ENCODE measurements around the gene EHHADH. TPM values are rescaled to one million over a fixed set of nuclear protein-coding genes. Genes with fewer than 3 reads are reported as not detected.
"Not testable (repeated sequence)": the region's sequence is repeated elsewhere in the genome, so short reads cannot be mapped to it uniquely, and the experiment has no call there.

EHHADH gene
- total RNA-seq (ENCODE audit: low replicate concordance): 3.6 and 3.7 TPM in 2 replicates

GRCh38 chr3:185253645-185254410, at the start of gene EHHADH:
EHHADH (minus strand) TSS chr3:185254049; CDS start chr3:185254022, 27 bp downstream.
- Histone ChIP-seq H3K79me2 (ENCODE audit: low read depth) (no peaks in the 10 kb centered on the region), H3K27me3 (peaks cover 11% of the 10 kb centered on the region), H2AFZ (replicated peaks) (peak within 1 kb of the TSS; percentile 83), H3K9ac (no peak within 1 kb of the TSS), H3K27ac (no peak within 1 kb of the TSS), H3K4me3 (peak within 1 kb of the TSS; percentile 36), H3F3A (ENCODE audit: low read depth) (no peaks in the 10 kb centered on the region), H3K4me1 (no peaks in the 10 kb centered on the region), H3K4me2 (peak within 1 kb of the TSS; percentile 61), H3K9me3 (ENCODE audit: low read depth) (peaks cover 7% of the 10 kb centered on the region), H3K36me3 (peaks cover 6% of the 10 kb centered on the region), H4K20me1 (ENCODE audit: low read depth) (no peaks in the 10 kb centered on the region)
- no peaks in the 10 kb centered on the region for H3K27me3 Mint-ChIP-seq (ENCODE audit: insufficient read depth, low read depth)
- TF ChIP-seq CTCF (IDR thresholded peaks at IDR 0.05) (no peak), EZH2 (IDR thresholded peaks at IDR 0.05) (no peak), EZH2phosphoT487 (IDR thresholded peaks at IDR 0.05) (no peak)
- no peak within 1 kb of the TSS for H3K27ac Mint-ChIP-seq
- H3K36me3 Mint-ChIP-seq: no peaks in the 10 kb centered on the region
- H3K4me1 Mint-ChIP-seq: no peaks in the 10 kb centered on the region
- H3K9me3 Mint-ChIP-seq: peaks cover 17% of the 10 kb centered on the region
- peak within 1 kb of the TSS; percentile 8 for H3K4me3 Mint-ChIP-seq
- peak; percentile 58 for DNase-seq (ENCODE audit: low spot score)

GRCh38 chr3:185299918-185300426, 46.1 kb upstream of the EHHADH start:
- not testable (repeated sequence) for H3K4me3 Mint-ChIP-seq; H3K9me3 ChIP-seq (ENCODE audit: low read depth); DNase-seq (ENCODE audit: low spot score); H2AFZ ChIP-seq (replicated peaks); H3K4me3 ChIP-seq; H3K27ac ChIP-seq; H3K36me3 ChIP-seq; H3K36me3 Mint-ChIP-seq; H3F3A ChIP-seq (ENCODE audit: low read depth); H3K4me2 ChIP-seq; H3K27me3 ChIP-seq; H3K27me3 Mint-ChIP-seq (ENCODE audit: insufficient read depth, low read depth); H3K9ac ChIP-seq; H3K27ac Mint-ChIP-seq; H3K4me1 Mint-ChIP-seq; H3K4me1 ChIP-seq; H3K79me2 ChIP-seq (ENCODE audit: low read depth); H4K20me1 ChIP-seq (ENCODE audit: low read depth); H3K9me3 Mint-ChIP-seq

- Histone ChIP-seq H4K20me1 (ENCODE audit: low read depth) (no peaks in the 10 kb centered on the region), H3K4me2 (no peak overlapping the region), H3K4me3 (no peak overlapping the region), H3K9me3 (ENCODE audit: low read depth) (no peaks in the 10 kb centered on the region), H3K79me2 (ENCODE audit: low read depth) (no peaks in the 10 kb centered on the region), H3K9ac (no peak overlapping the region), H3K4me1 (no peaks in the 10 kb centered on the region), H3K27me3 (no peaks in the 10 kb centered on the region), H3K27ac (no peak overlapping the region), H2AFZ (replicated peaks) (no peak overlapping the region), H3F3A (ENCODE audit: low read depth) (no peaks in the 10 kb centered on the region), H3K36me3 (no peaks in the 10 kb centered on the region)
- Mint-ChIP-seq H3K27ac (no peak overlapping the region), H3K4me1 (no peaks in the 10 kb centered on the region), H3K4me3 (no peak overlapping the region), H3K36me3 (no peaks in the 10 kb centered on the region), H3K27me3 (ENCODE audit: insufficient read depth, low read depth) (no peaks in the 10 kb centered on the region), H3K9me3 (no peaks in the 10 kb centered on the region)
- TF ChIP-seq EZH2 (IDR thresholded peaks at IDR 0.05) (no peak), EZH2phosphoT487 (IDR thresholded peaks at IDR 0.05) (no peak), CTCF (IDR thresholded peaks at IDR 0.05) (no peak)
- DNase-seq (ENCODE audit: low spot score): no peak
Observed at GRCh38 chr3:185297867-185298266, 44.0 kb upstream of the EHHADH start.

- no peak overlapping the region for H3K27ac Mint-ChIP-seq
- no peak for DNase-seq (ENCODE audit: low spot score)
- H3K9me3 Mint-ChIP-seq: no peaks in the 10 kb centered on the region
- TF ChIP-seq CTCF (IDR thresholded peaks at IDR 0.05) (no peak), EZH2 (IDR thresholded peaks at IDR 0.05) (no peak), EZH2phosphoT487 (IDR thresholded peaks at IDR 0.05) (no peak)
- H3K36me3 ChIP-seq: no peaks in the 10 kb centered on the region
- H3K36me3 Mint-ChIP-seq: no peaks in the 10 kb centered on the region
- no peaks in the 10 kb centered on the region for H3K4me1 Mint-ChIP-seq
- no peak overlapping the region for H3K4me3 Mint-ChIP-seq
- H4K20me1 ChIP-seq (ENCODE audit: low read depth): no peaks in the 10 kb centered on the region
- no peaks in the 10 kb centered on the region for H3K27me3 ChIP-seq
- no peaks in the 10 kb centered on the region for H3K27me3 Mint-ChIP-seq (ENCODE audit: insufficient read depth, low read depth)
- no peaks in the 10 kb centered on the region for H3K4me1 ChIP-seq
- H3K27ac ChIP-seq: no peak overlapping the region
- no peak overlapping the region for H2AFZ ChIP-seq (replicated peaks)
- H3K9me3 ChIP-seq (ENCODE audit: low read depth): no peaks in the 10 kb centered on the region
- H3F3A ChIP-seq (ENCODE audit: low read depth): no peaks in the 10 kb centered on the region
- H3K4me2 ChIP-seq: no peak overlapping the region
- no peak overlapping the region for H3K4me3 ChIP-seq
- no peaks in the 10 kb centered on the region for H3K79me2 ChIP-seq (ENCODE audit: low read depth)
- no peak overlapping the region for H3K9ac ChIP-seq
Observed at GRCh38 chr3:185292238-185292637, 38.4 kb upstream of the EHHADH start.
